ENCODE results near the gene TPPP2.

TPPP2 gene

GRCh38 chr14:21072031-21072473 lies 42.0 kb downstream of the TPPP2 start:
- no peaks in the 10 kb centered on the region for H3K36me3 ChIP-seq (ENCODE audit: insufficient read depth, low read length)
- H3K9me2 ChIP-seq (ENCODE audit: low read depth, low read length), result no peaks in the 10 kb centered on the region
- H3K9me3 ChIP-seq (ENCODE audit: low read length), result no peaks in the 10 kb centered on the region
- H3F3A ChIP-seq (ENCODE audit: insufficient read depth, low read length), result no peaks in the 10 kb centered on the region
- TF ChIP-seq EZH2 (IDR thresholded peaks at IDR 0.05; ENCODE audit: borderline replicate concordance, low read length) (no peak), CTCF (IDR thresholded peaks at IDR 0.05; ENCODE audit: low read length) (no peak)
- H2AFZ ChIP-seq (ENCODE audit: low read length), result no peak overlapping the region
- H3K4me1 ChIP-seq (ENCODE audit: insufficient read depth, low read length, severe bottlenecking), result peaks cover 22% of the 10 kb centered on the region
- H3K27me3 ChIP-seq (ENCODE audit: insufficient read depth, low read length), result peaks cover 10% of the 10 kb centered on the region
- no peak overlapping the region for H3K27ac ChIP-seq (ENCODE audit: low read depth, low read length, poor library complexity, severe bottlenecking)
- no peaks in the 10 kb centered on the region for H4K20me1 ChIP-seq (ENCODE audit: insufficient read depth, low read length)
- peak overlapping the region; percentile 78 for H3K4me2 ChIP-seq (ENCODE audit: low read length)
- no peak overlapping the region for H3K9ac ChIP-seq (ENCODE audit: low read length)
- H3K4me3 ChIP-seq (ENCODE audit: low read depth, low read length, poor library complexity, severe bottlenecking), result peak overlapping the region; percentile 55
- no peaks in the 10 kb centered on the region for H3K79me2 ChIP-seq (ENCODE audit: insufficient read depth, low read length)

GRCh38 chr14:21072781-21073339 lies 42.8 kb downstream of the TPPP2 start:
- H3K36me3 ChIP-seq (ENCODE audit: insufficient read depth, low read length), result no peaks in the 10 kb centered on the region
- peaks cover 22% of the 10 kb centered on the region for H3K4me1 ChIP-seq (ENCODE audit: insufficient read depth, low read length, severe bottlenecking)
- no peak overlapping the region for H2AFZ ChIP-seq (ENCODE audit: low read length)
- H3K27me3 ChIP-seq (ENCODE audit: insufficient read depth, low read length), result peaks cover 10% of the 10 kb centered on the region
- H4K20me1 ChIP-seq (ENCODE audit: insufficient read depth, low read length), result no peaks in the 10 kb centered on the region
- no peak overlapping the region for H3K27ac ChIP-seq (ENCODE audit: low read depth, low read length, poor library complexity, severe bottlenecking)
- no peaks in the 10 kb centered on the region for H3K9me2 ChIP-seq (ENCODE audit: low read depth, low read length)
- no peaks in the 10 kb centered on the region for H3K9me3 ChIP-seq (ENCODE audit: low read length)
- no peaks in the 10 kb centered on the region for H3F3A ChIP-seq (ENCODE audit: insufficient read depth, low read length)
- H3K4me3 ChIP-seq (ENCODE audit: low read depth, low read length, poor library complexity, severe bottlenecking), result no peak overlapping the region
- no peak overlapping the region for H3K4me2 ChIP-seq (ENCODE audit: low read length)
- TF ChIP-seq CTCF (IDR thresholded peaks at IDR 0.05; ENCODE audit: low read length), result no peak
- TF ChIP-seq EZH2 (IDR thresholded peaks at IDR 0.05; ENCODE audit: borderline replicate concordance, low read length), result no peak
- H3K9ac ChIP-seq (ENCODE audit: low read length), result no peak overlapping the region
- no peaks in the 10 kb centered on the region for H3K79me2 ChIP-seq (ENCODE audit: insufficient read depth, low read length)

GRCh38 chr14:21073921-21074320 lies 43.9 kb downstream of the TPPP2 start:
- no peaks in the 10 kb centered on the region for H3K9me2 ChIP-seq (ENCODE audit: low read depth, low read length)
- no peaks in the 10 kb centered on the region for H4K20me1 ChIP-seq (ENCODE audit: insufficient read depth, low read length)
- no peaks in the 10 kb centered on the region for H3F3A ChIP-seq (ENCODE audit: insufficient read depth, low read length)
- no peaks in the 10 kb centered on the region for H3K9me3 ChIP-seq (ENCODE audit: low read length)
- TF ChIP-seq EZH2 (IDR thresholded peaks at IDR 0.05; ENCODE audit: borderline replicate concordance, low read length) (no peak), CTCF (IDR thresholded peaks at IDR 0.05; ENCODE audit: low read length) (no peak)
- no peak overlapping the region for H2AFZ ChIP-seq (ENCODE audit: low read length)
- H3K27ac ChIP-seq (ENCODE audit: low read depth, low read length, poor library complexity, severe bottlenecking), result no peak overlapping the region
- peaks cover 9% of the 10 kb centered on the region for H3K27me3 ChIP-seq (ENCODE audit: insufficient read depth, low read length)
- no peak overlapping the region for H3K9ac ChIP-seq (ENCODE audit: low read length)
- H3K79me2 ChIP-seq (ENCODE audit: insufficient read depth, low read length), result no peaks in the 10 kb centered on the region
- peaks cover 22% of the 10 kb centered on the region for H3K4me1 ChIP-seq (ENCODE audit: insufficient read depth, low read length, severe bottlenecking)
- no peak overlapping the region for H3K4me3 ChIP-seq (ENCODE audit: low read depth, low read length, poor library complexity, severe bottlenecking)
- no peaks in the 10 kb centered on the region for H3K36me3 ChIP-seq (ENCODE audit: insufficient read depth, low read length)
- H3K4me2 ChIP-seq (ENCODE audit: low read length), result no peak overlapping the region

Measured in OCI-LY1 (cell line).